ENCODE measurements around the gene FPR2. TPM values are rescaled to one million over a fixed set of nuclear protein-coding genes. Genes with fewer than 3 reads are reported as not detected.

Gene FPR2
- total RNA-seq, 4 donors from 2014 or later = 0.13 to 0.34 TPM; not detected in 2

DNA sequence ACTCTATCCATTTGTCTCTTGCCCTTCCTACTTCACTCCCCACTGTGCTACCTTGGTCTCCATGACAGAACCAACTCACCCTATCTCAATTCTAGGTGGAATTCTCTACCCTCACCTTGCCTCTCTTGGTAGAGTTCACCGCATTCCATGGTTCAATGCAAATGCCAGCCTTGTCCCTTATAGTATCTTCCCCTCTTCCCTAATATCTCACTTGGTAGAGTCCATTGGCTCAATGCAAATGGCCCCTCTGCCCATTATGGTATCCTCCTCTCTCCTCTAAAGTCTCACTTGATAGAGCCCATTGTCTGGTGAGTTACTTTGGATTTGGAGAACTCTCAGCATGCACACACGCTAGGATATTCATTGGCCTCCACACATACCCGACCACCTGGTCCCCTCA is 45.1 kb upstream of the FPR2 start:
- DNase-seq (ENCODE audit: low spot score in 2 of 2) = no peak
- WGBS, 2 donors = 85 to 92% methylated on average over 3 of the region's 3 CpGs
- intact Hi-C loops (cut with DNase I; ENCODE audit: low total_unique reads) = no loop called here
- no peak overlapping the region for H3K4me3 ChIP-seq (ENCODE audit: low read depth, poor library complexity, severe bottlenecking)
- TF ChIP-seq POLR2A (IDR thresholded peaks at IDR 0.05) = no peak
- TF ChIP-seq, protein P1, sequence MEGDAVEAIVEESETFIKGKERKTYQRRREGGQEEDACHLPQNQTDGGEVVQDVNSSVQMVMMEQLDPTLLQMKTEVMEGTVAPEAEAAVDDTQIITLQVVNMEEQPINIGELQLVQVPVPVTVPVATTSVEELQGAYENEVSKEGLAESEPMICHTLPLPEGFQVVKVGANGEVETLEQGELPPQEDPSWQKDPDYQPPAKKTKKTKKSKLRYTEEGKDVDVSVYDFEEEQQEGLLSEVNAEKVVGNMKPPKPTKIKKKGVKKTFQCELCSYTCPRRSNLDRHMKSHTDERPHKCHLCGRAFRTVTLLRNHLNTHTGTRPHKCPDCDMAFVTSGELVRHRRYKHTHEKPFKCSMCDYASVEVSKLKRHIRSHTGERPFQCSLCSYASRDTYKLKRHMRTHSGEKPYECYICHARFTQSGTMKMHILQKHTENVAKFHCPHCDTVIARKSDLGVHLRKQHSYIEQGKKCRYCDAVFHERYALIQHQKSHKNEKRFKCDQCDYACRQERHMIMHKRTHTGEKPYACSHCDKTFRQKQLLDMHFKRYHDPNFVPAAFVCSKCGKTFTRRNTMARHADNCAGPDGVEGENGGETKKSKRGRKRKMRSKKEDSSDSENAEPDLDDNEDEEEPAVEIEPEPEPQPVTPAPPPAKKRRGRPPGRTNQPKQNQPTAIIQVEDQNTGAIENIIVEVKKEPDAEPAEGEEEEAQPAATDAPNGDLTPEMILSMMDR (IDR thresholded peaks at IDR 0.05) = no peak

DNA sequence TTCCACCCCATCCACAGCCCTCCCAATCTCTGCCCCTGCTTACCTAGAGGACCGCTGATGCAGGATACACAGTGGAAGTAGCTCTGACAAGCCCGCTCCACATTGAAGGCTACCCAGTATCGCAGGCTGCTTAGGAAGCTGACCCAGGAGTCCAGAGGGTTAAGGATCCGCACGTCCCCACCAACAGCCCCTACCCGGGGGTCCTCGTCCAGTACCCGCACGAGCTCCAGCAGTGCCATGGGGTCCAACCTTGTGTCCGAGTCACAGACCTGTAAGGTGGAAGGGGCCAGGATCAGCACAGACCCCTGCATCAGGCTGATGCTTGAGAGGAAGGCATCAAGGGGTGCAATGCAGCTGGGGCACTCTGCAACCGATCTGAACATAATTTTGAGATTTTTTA is 44.1 kb upstream of the FPR2 start:
- WGBS, 2 donors = 86 to 92% methylated on average over 7 to 11 of the region's 11 CpGs
- DNase-seq (ENCODE audit: low spot score in 2 of 2) = no peak
- intact Hi-C loops (cut with DNase I; ENCODE audit: low total_unique reads) = no loop called here
- H3K4me3 ChIP-seq (ENCODE audit: low read depth, poor library complexity, severe bottlenecking) = no peak overlapping the region
- TF ChIP-seq, protein P1 (IDR thresholded peaks at IDR 0.05) = no peak
- no peak for TF ChIP-seq POLR2A (IDR thresholded peaks at IDR 0.05)

DNA sequence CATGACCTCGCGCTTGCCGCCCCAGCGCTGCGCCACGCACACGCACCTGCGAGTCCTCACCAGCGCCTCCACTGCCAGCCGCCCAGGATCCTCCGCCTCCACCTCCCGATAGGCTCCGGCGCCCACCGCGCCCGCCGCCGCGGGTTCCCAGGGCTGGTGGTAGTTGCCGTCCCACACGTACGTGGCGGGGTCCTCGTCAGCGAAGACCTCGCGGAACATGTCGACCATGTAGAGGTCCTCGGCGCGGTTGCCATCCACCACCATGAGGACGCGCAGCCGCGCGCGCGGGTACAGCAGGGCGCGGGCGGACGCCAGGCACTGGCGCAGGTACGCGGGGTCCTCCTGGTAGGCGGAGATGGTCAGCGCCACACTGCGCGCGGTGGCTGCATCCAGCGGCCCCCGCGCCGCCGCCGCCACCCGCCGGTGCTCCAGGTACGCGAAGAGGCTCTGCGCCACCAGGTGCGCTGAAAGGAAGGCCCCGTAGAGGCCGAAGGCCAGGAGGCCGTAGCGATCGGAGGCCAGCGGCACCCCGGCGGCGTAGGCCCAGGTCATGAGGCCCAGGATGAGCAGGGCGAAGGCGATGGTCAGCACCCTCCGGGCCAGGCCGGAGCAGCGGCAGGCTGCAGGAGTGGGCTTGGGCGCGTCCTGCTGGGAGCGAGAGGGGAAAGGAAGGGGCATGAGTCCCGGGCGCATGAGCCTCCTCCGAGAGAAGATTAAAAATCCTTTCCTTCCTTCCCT is 41.6 kb upstream of the FPR2 start:
- H3K4me3 ChIP-seq (ENCODE audit: low read depth, poor library complexity, severe bottlenecking) = no peak overlapping the region
- no peak for TF ChIP-seq POLR2A (IDR thresholded peaks at IDR 0.05)
- TF ChIP-seq, protein P1 (IDR thresholded peaks at IDR 0.05) = no peak
- no peak for DNase-seq (ENCODE audit: low spot score in 2 of 2)
- intact Hi-C loops (cut with DNase I; ENCODE audit: low total_unique reads) = loop anchor here (2.0 kb wide), 1 partner anchor 29 kb away; no protein-coding TSS in a partner anchor
- WGBS, 2 donors = 41 to 63% methylated on average over 56 to 77 of the region's 83 CpGs

DNA sequence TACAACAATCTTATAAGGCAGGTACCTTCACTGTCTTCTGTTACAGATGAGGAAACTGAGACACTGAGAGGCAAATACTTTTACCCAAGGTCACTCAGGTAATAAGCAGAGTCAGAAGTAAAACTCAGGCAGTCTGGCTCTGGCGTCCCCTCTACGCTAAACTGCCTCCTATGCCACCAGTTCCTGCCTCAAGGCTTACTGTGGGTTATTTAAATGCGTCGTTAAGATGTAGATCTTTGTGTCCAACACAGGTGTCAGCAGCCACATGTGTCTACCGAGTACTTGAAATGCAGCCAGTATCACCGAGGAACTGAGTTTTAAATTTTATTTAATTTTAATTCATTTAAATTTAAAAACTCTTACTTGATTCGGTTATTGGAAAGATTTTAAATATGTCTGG is 39.1 kb upstream of the FPR2 start:
- intact Hi-C loops (cut with DNase I; ENCODE audit: low total_unique reads) = no loop called here
- WGBS, 2 donors = 37 to 41% methylated on average over 7 of the region's 7 CpGs

DNA sequence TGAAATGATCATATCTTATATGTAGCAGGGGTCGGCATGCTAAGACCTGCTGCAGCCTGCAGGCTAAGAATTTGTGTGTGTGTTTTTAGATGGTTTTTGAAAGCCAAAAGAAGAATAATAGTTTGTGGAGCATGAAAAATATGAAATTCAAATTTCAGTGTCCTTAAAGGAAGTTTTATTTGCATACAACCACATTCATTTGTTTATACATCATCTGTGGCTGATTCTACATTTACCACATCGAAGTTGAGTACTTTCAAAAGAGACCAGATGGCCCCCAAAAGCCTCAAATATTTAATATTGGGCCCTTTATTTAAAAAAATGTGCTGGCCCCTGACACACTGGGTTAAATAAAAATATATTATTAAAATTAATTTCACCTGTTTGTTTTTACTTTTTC is 38.5 kb upstream of the FPR2 start:
- intact Hi-C loops (cut with DNase I; ENCODE audit: low total_unique reads) = no loop called here
- DNase-seq (ENCODE audit: low spot score in 2 of 2) = no peak
- TF ChIP-seq POLR2A (IDR thresholded peaks at IDR 0.05) = no peak
- TF ChIP-seq, protein P1 (IDR thresholded peaks at IDR 0.05) = no peak
- WGBS, 2 donors = 39 to 54% methylated on average over 2 of the region's 2 CpGs
- H3K4me3 ChIP-seq (ENCODE audit: low read depth, poor library complexity, severe bottlenecking) = no peak overlapping the region

More for the DNA sequence above, 39.1 kb upstream of the FPR2 start:
- no peak overlapping the region for H3K4me3 ChIP-seq (ENCODE audit: low read depth, poor library complexity, severe bottlenecking)
- TF ChIP-seq, protein P1 (IDR thresholded peaks at IDR 0.05) = no peak
- no peak for TF ChIP-seq POLR2A (IDR thresholded peaks at IDR 0.05)
- no peak for DNase-seq (ENCODE audit: low spot score in 2 of 2)

DNA sequence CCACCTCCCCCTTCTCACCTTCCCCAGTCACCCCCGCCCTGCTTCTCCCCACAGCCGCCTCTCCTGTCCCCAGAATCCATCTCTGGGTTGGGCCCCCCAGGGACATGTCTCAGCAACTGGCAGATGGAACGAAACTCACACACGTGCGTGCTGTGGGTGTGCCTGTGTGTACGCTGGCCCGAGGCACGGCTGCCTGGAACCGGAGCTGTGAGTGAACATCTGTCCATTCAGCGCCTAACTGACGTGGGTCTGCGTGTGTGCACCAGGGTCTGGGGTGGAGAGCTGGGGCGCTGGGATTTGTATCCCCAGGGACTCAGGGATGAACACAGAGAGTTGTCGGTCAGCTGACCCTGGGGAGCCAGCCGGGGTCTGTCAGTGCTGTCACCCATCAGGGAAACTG is 36.4 kb upstream of the FPR2 start:
- no peak overlapping the region for H3K4me3 ChIP-seq (ENCODE audit: low read depth, poor library complexity, severe bottlenecking)
- TF ChIP-seq, protein P1 (IDR thresholded peaks at IDR 0.05) = no peak
- no peak for TF ChIP-seq POLR2A (IDR thresholded peaks at IDR 0.05)
- WGBS, 2 donors = 19 to 38% methylated on average over 13 of the region's 15 CpGs
- DNase-seq (ENCODE audit: low spot score in 2 of 2) = peak; percentile 65 to 91
- intact Hi-C loops (cut with DNase I; ENCODE audit: low total_unique reads) = no loop called here
